HepG2 (cell line): ENCODE results near the gene TRIM72. TPM values are rescaled to one million over a fixed set of nuclear protein-coding genes. Genes with fewer than 3 reads are reported as not detected.
A peak's percentile ranks its signal among the peaks of the same experiment; 100 is the strongest.

Source experiments
- ATAD3A ChIP-seq: sonication (generic); formaldehyde crosslinking; IDR thresholded peaks from 2 replicates; pipeline ENCODE4 v1.4.0; 2020; ENCODE audit warnings: missing genetic modification reagents
- ERF ChIP-seq: IDR thresholded peaks from 2 replicates; pipeline ENCODE4 v1.6.1; 2018; ENCODE audit warnings: missing biosample characterization, missing genetic modification reagents
- HOXA3 ChIP-seq: sonication (generic); formaldehyde crosslinking; IDR thresholded peaks from 2 replicates; pipeline ENCODE4 v1.5.0; 2020; ENCODE audit warnings: missing genetic modification reagents
- HOXA9 ChIP-seq: sonication (generic); formaldehyde crosslinking; IDR thresholded peaks from 2 replicates; pipeline ENCODE4 v1.8.1; 2022; ENCODE audit warnings: missing genetic modification reagents, mild to moderate bottlenecking, moderate library complexity, borderline replicate concordance
- MAFG ChIP-seq: sonication (generic); formaldehyde crosslinking; IDR thresholded peaks from 2 replicates; pipeline ENCODE4 v1.5.1; 2020; ENCODE audit warnings: mild to moderate bottlenecking, missing genetic modification reagents
- NKX3-1 ChIP-seq: sonication (generic); formaldehyde crosslinking; IDR thresholded peaks from 2 replicates; pipeline ENCODE4 v1.5.0; 2020; ENCODE audit warnings: missing genetic modification reagents
- REL ChIP-seq: sonication (generic); formaldehyde crosslinking; conservative IDR thresholded peaks from 2 replicates; pipeline ENCODE4 v1.8.0; 2022; ENCODE audit warnings: mild to moderate bottlenecking, missing genetic modification reagents, moderate library complexity
- RELA ChIP-seq: sonication (generic); formaldehyde crosslinking; IDR thresholded peaks from 2 replicates; pipeline ENCODE4 v1.4.0; 2020; ENCODE audit warnings: missing genetic modification reagents
- RFX3 ChIP-seq: IDR thresholded peaks from 2 replicates; pipeline ENCODE4 v1.6.1; 2016; ENCODE audit warnings: missing biosample characterization, missing genetic modification reagents
- SIX1 ChIP-seq: sonication (generic); formaldehyde crosslinking; IDR thresholded peaks from 2 replicates; pipeline ENCODE4 v1.4.0; 2020; ENCODE audit warnings: missing genetic modification reagents, borderline replicate concordance
- SP140L ChIP-seq: sonication (generic); formaldehyde crosslinking; IDR thresholded peaks from 2 replicates; pipeline ENCODE4 v1.4.0; 2020; ENCODE audit warnings: missing genetic modification reagents, borderline replicate concordance
- TCF7 ChIP-seq: sonication (generic); IDR thresholded peaks from 2 replicates; pipeline ENCODE4 v1.6.1; 2016; ENCODE audit warnings: antibody characterized with exemption, low read depth
- TRIM24 ChIP-seq: sonication (generic); formaldehyde crosslinking; IDR thresholded peaks from 2 replicates; pipeline ENCODE4 v1.8.0; 2022; ENCODE audit warnings: mild to moderate bottlenecking, missing genetic modification reagents
- ZBTB3 ChIP-seq: sonication (generic); formaldehyde crosslinking; IDR thresholded peaks from 2 replicates; pipeline ENCODE4 v1.4.0; 2020; ENCODE audit warnings: low read depth, mild to moderate bottlenecking, moderate library complexity, missing genetic modification reagents, borderline replicate concordance
- ZC3H13 ChIP-seq: sonication (generic); formaldehyde crosslinking; IDR thresholded peaks from 2 replicates; pipeline ENCODE4 v1.8.1; 2023; ENCODE audit warnings: mild to moderate bottlenecking, missing genetic modification reagents, moderate library complexity
- ZNF350 ChIP-seq: sonication (generic); formaldehyde crosslinking; IDR thresholded peaks from 2 replicates; pipeline ENCODE4 v1.4.0; 2020; ENCODE audit warnings: mild to moderate bottlenecking, low read depth, missing genetic modification reagents, borderline replicate concordance
- ZNF543 ChIP-seq: sonication (generic); formaldehyde crosslinking; IDR thresholded peaks from 2 replicates; pipeline ENCODE4 v1.4.0; 2020; ENCODE audit warnings: mild to moderate bottlenecking, missing genetic modification reagents
- ZNF652 ChIP-seq: IDR thresholded peaks from 2 replicates; pipeline ENCODE4 v1.6.1; 2016; ENCODE audit warnings: low read depth, borderline replicate concordance
- polyA plus RNA-seq, 8 experiments: library from polyadenylated mRNA; depleted of rRNA in 3 of 8; stranded (reverse) in 7 of 8; unstranded in 1 of 8; fragments of >200 nt; fragmentation: Illumina TruSeq in 4 of 8; extraction: Trizol in 4 of 8; gene quantifications; 2 replicates each; pipeline versions ENCODE4 v1.2.1 to v1.2.3, GENCODE V29; 2011 to 2016; ENCODE audit warnings: low read depth in 4 of 8, missing spikeins in 1 of 8, mixed read lengths in 1 of 8; ENCODE audit not compliant: insufficient read depth in 1 of 8
- total RNA-seq, 5 experiments: library from RNA; depleted of rRNA; stranded (reverse); fragments of >200 nt; fragmentation: Illumina TruSeq; extraction: Trizol; gene quantifications; 2 replicates each; pipeline ENCODE4 v1.2.3, GENCODE V29; 2016; ENCODE audit warnings: low read depth in 1 of 5
- TF ChIP-seq, protein P1 (sequence below): sonication (generic); formaldehyde crosslinking; IDR thresholded peaks from 2 replicates; pipeline ENCODE4 v1.5.0; 2020; ENCODE audit warnings: mild to moderate bottlenecking, missing genetic modification reagents
- TF ChIP-seq, protein P2 (sequence below): sonication (generic); formaldehyde crosslinking; IDR thresholded peaks from 2 replicates; pipeline ENCODE4 v1.4.0; 2020; ENCODE audit warnings: missing genetic modification reagents
- TF ChIP-seq, protein P3 (sequence below): IDR thresholded peaks from 2 replicates; pipeline ENCODE4 v1.6.1; 2016
- TF ChIP-seq, protein P4 (sequence below): sonication (generic); formaldehyde crosslinking; IDR thresholded peaks from 2 replicates; pipeline ENCODE4 v1.4.0; 2020; ENCODE audit warnings: missing genetic modification reagents
- TF ChIP-seq, protein P5 (sequence below): IDR thresholded peaks from 2 replicates; pipeline ENCODE4 v1.6.1; 2016; ENCODE audit warnings: missing genetic modification reagents, missing compliant biosample characterization

TRIM72 gene
- total and polyA plus RNA-seq, 2 of the 13 experiments (the other 11 are each of a cell fraction or from before 2014, with no cell fraction given): not detected

DNA sequence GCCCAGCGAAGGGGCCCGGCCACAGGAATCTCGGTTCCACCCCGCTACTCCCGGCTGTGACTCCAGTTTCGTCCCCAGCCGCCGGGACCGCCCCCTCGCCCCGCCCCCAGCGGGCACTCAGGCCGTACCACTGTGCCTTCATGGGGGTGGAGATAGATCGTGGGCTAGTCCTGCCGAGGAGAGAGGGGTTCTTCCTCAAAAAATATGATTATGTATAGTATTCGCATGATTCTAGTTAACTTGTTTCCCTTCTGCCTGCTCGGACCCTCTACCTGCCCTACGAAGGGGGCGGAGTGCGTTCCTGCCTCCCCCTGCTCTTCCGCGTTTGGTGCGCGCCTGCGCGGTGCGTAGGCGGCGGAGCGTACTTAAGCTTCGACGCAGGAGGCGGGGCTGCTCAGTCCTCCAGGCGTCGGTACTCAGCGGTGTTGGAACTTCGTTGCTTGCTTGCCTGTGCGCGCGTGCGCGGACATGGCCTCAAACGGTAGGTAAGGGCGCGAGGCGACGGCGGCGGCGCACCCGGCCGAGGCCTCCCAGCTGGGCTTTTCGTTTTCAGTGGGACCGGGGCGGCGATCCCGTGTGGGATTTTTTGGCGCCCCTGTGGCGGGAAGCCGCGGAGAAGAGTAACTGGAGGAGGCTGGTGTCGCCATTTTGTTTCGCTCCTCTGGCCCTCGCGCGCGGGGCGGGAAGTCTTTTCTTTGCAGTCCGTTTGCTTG lies 34.0 kb upstream of the TRIM72 start, which contains the start of gene FUS (continued):
- TF ChIP-seq, protein P1, sequence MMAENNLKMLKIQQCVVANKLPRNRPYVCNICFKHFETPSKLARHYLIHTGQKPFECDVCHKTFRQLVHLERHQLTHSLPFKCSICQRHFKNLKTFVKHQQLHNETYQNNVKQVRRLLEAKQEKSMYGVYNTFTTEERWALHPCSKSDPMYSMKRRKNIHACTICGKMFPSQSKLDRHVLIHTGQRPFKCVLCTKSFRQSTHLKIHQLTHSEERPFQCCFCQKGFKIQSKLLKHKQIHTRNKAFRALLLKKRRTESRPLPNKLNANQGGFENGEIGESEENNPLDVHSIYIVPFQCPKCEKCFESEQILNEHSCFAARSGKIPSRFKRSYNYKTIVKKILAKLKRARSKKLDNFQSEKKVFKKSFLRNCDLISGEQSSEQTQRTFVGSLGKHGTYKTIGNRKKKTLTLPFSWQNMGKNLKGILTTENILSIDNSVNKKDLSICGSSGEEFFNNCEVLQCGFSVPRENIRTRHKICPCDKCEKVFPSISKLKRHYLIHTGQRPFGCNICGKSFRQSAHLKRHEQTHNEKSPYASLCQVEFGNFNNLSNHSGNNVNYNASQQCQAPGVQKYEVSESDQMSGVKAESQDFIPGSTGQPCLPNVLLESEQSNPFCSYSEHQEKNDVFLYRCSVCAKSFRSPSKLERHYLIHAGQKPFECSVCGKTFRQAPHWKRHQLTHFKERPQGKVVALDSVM: peak; percentile 63; the same call in 1 of the 2 replicates
- TF ChIP-seq, protein P2, sequence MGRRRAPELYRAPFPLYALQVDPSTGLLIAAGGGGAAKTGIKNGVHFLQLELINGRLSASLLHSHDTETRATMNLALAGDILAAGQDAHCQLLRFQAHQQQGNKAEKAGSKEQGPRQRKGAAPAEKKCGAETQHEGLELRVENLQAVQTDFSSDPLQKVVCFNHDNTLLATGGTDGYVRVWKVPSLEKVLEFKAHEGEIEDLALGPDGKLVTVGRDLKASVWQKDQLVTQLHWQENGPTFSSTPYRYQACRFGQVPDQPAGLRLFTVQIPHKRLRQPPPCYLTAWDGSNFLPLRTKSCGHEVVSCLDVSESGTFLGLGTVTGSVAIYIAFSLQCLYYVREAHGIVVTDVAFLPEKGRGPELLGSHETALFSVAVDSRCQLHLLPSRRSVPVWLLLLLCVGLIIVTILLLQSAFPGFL (CRISPR knock-in tag): no peak
- peak; percentile 91 for TF ChIP-seq REL (CRISPR knock-in tag)
- TF ChIP-seq RELA (CRISPR knock-in tag): peak; percentile 87; the same call in 1 of the 2 replicates
- TF ChIP-seq TRIM24 (CRISPR knock-in tag): no peak
- peak; percentile 95 for TF ChIP-seq NKX3-1
- TF ChIP-seq ZC3H13: peak; percentile 93
- 0 out of 2 replicates have a peak, but pooled peaks have one; percentile 41 for TF ChIP-seq RFX3 (CRISPR knock-in tag)
- TF ChIP-seq HOXA3: peak; percentile 81; the same call in 1 of the 2 replicates
- TF ChIP-seq ZNF652 (CRISPR knock-in tag): peak; percentile 49
- TF ChIP-seq ERF: peak; percentile 64
- no peak for TF ChIP-seq TCF7
- peak; percentile 95 for TF ChIP-seq ATAD3A
- TF ChIP-seq SP140L (CRISPR knock-in tag): no peak
- TF ChIP-seq ZNF350 (CRISPR knock-in tag): peak; percentile 95
- TF ChIP-seq ZBTB3 (CRISPR knock-in tag): no peak
- TF ChIP-seq, protein P3, sequence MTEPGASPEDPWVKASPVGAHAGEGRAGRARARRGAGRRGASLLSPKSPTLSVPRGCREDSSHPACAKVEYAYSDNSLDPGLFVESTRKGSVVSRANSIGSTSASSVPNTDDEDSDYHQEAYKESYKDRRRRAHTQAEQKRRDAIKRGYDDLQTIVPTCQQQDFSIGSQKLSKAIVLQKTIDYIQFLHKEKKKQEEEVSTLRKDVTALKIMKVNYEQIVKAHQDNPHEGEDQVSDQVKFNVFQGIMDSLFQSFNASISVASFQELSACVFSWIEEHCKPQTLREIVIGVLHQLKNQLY (CRISPR knock-in tag): peak; percentile 56
- TF ChIP-seq MAFG (CRISPR knock-in tag): no peak
- peak; percentile 98 for TF ChIP-seq ZNF543
- TF ChIP-seq HOXA9 (CRISPR knock-in tag): peak; percentile 86; the same call in 1 of the 2 replicates
- TF ChIP-seq, protein P4, sequence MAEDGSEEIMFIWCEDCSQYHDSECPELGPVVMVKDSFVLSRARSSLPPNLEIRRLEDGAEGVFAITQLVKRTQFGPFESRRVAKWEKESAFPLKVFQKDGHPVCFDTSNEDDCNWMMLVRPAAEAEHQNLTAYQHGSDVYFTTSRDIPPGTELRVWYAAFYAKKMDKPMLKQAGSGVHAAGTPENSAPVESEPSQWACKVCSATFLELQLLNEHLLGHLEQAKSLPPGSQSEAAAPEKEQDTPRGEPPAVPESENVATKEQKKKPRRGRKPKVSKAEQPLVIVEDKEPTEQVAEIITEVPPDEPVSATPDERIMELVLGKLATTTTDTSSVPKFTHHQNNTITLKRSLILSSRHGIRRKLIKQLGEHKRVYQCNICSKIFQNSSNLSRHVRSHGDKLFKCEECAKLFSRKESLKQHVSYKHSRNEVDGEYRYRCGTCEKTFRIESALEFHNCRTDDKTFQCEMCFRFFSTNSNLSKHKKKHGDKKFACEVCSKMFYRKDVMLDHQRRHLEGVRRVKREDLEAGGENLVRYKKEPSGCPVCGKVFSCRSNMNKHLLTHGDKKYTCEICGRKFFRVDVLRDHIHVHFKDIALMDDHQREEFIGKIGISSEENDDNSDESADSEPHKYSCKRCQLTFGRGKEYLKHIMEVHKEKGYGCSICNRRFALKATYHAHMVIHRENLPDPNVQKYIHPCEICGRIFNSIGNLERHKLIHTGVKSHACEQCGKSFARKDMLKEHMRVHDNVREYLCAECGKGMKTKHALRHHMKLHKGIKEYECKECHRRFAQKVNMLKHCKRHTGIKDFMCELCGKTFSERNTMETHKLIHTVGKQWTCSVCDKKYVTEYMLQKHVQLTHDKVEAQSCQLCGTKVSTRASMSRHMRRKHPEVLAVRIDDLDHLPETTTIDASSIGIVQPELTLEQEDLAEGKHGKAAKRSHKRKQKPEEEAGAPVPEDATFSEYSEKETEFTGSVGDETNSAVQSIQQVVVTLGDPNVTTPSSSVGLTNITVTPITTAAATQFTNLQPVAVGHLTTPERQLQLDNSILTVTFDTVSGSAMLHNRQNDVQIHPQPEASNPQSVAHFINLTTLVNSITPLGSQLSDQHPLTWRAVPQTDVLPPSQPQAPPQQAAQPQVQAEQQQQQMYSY (CRISPR knock-in tag): no peak
- TF ChIP-seq, protein P5, sequence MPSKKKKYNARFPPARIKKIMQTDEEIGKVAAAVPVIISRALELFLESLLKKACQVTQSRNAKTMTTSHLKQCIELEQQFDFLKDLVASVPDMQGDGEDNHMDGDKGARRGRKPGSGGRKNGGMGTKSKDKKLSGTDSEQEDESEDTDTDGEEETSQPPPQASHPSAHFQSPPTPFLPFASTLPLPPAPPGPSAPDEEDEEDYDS (CRISPR knock-in tag): peak; percentile 100
- TF ChIP-seq SIX1 (CRISPR knock-in tag): no peak
